SK-N-SH treated with all-trans-retinoic acid at 6 μM for 48 hours (cell line): ENCODE data around the gene PAQR5.

Experiments
- OSR1 ChIP-seq: fragments of 250-450 bp; sonication (Bioruptor Pico); IDR thresholded peaks from 2 replicates; pipeline ENCODE4 v1.8.0; 2022; ENCODE audit warnings: moderate library complexity, mild to moderate bottlenecking, inconsistent platforms
- RARB ChIP-seq: fragments of 250-450 bp; sonication (Bioruptor Pico); IDR thresholded peaks from 2 replicates; pipeline ENCODE4 v1.8.0; 2021; ENCODE audit warnings: mild to moderate bottlenecking, moderate library complexity
- ZC3H10 ChIP-seq: fragments of 250-450 bp; sonication (Bioruptor Pico); IDR thresholded peaks from 2 replicates; pipeline ENCODE4 v1.5.1; 2021; ENCODE audit warnings: mild to moderate bottlenecking, moderate library complexity
- ZFP3 ChIP-seq: fragments of 250-450 bp; sonication (Bioruptor Pico); IDR thresholded peaks from 2 replicates; pipeline ENCODE4 v1.5.0; 2020; ENCODE audit warnings: mild to moderate bottlenecking, moderate library complexity
- ZFP30 ChIP-seq: fragments of 450-650 bp; formaldehyde crosslinking; IDR thresholded peaks from 2 replicates; pipeline ENCODE4 v1.5.0; 2022; ENCODE audit warnings: mild to moderate bottlenecking, moderate library complexity
- TF ChIP-seq, protein P1 (sequence below): fragments of 250-450 bp; sonication (Bioruptor Pico); IDR thresholded peaks from 2 replicates; pipeline ENCODE4 v1.8.0; 2020; ENCODE audit warnings: mild to moderate bottlenecking, moderate library complexity, borderline replicate concordance

- TF ChIP-seq ZFP30 (CRISPR knock-in tag): no peak
- TF ChIP-seq RARB (CRISPR knock-in tag): no peak
- TF ChIP-seq ZC3H10 (CRISPR knock-in tag): no peak
- TF ChIP-seq, protein P1, sequence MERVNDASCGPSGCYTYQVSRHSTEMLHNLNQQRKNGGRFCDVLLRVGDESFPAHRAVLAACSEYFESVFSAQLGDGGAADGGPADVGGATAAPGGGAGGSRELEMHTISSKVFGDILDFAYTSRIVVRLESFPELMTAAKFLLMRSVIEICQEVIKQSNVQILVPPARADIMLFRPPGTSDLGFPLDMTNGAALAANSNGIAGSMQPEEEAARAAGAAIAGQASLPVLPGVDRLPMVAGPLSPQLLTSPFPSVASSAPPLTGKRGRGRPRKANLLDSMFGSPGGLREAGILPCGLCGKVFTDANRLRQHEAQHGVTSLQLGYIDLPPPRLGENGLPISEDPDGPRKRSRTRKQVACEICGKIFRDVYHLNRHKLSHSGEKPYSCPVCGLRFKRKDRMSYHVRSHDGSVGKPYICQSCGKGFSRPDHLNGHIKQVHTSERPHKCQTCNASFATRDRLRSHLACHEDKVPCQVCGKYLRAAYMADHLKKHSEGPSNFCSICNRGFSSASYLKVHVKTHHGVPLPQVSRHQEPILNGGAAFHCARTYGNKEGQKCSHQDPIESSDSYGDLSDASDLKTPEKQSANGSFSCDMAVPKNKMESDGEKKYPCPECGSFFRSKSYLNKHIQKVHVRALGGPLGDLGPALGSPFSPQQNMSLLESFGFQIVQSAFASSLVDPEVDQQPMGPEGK (CRISPR knock-in tag): no peak
- no peak for TF ChIP-seq ZFP3 (CRISPR knock-in tag)
- no peak for TF ChIP-seq OSR1 (CRISPR knock-in tag)
Observed at GRCh38 chr15:69433831-69434230, 135.1 kb downstream of the PAQR5 start.
